Measurements from ENCODE around the gene ZNF678.
"Not testable (repeated sequence)": the region's sequence is repeated elsewhere in the genome, so short reads cannot be mapped to it uniquely, and the experiment has no call there.

DNA sequence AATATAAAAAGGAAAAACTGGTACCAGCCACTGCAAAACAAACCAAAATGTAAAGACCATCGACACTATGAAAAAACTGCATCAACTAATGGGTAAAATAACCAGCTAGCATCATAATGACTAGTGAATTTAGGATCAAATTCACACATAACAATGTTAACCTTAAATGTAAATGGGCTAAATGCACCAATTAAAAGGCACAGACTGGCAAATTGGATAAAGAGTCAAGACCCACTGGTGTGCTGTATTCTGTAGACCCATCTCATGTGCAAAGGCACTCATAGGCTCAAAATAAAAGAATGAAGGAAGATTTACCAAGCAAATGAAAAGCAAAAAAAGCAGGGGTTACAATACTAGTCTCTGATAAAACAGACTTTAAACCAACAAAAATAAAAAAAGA, 138.3 kb downstream of the ZNF678 start:
- TF ChIP-seq FOXK2 (IDR thresholded peaks at IDR 0.05); SP1 (IDR thresholded peaks at IDR 0.05); SUZ12 (IDR thresholded peaks at IDR 0.05); FOXM1 (IDR thresholded peaks at IDR 0.05; ENCODE audit: borderline replicate concordance); TARDBP (IDR thresholded peaks at IDR 0.05); FOXA1 (IDR thresholded peaks at IDR 0.05); BHLHE40 (IDR thresholded peaks at IDR 0.05; ENCODE audit: borderline replicate concordance); CTBP1 (IDR thresholded peaks at IDR 0.05; ENCODE audit: borderline replicate concordance); ELF4 (IDR thresholded peaks at IDR 0.05); ARNT (IDR thresholded peaks at IDR 0.05): not testable (repeated sequence)
